Prostate gland (tissue), 2 donors: ENCODE results near the gene TMEM184C. TPM values are rescaled to one million over a fixed set of nuclear protein-coding genes. Genes with fewer than 3 reads are reported as not detected.

ENCODE experiments used
- DNase-seq: peaks from one replicate; pipeline ENCODE4 v3.0.0-alpha.2; 2019; ENCODE audit warnings: low spot score
- H3K27ac ChIP-seq, 2 donors: fragments of 200-600 bp; sonication (generic); 2 replicates each; pipeline ENCODE4 v1.5.1; 2017 to 2019
- H3K27me3 ChIP-seq: fragments of 200-600 bp; sonication (generic); replicated peaks from 2 replicates; pipeline ENCODE4 v1.5.1; 2019; ENCODE audit not compliant: insufficient read depth
- H3K36me3 ChIP-seq, 2 donors: fragments of 200-600 bp; sonication (generic); 1 replicate in 1 of 2; 2 replicates in 1 of 2; pipeline versions ENCODE4 v1.5.1 to v1.8.1; 2017 to 2019
- H3K4me1 ChIP-seq: fragments of 200-600 bp; sonication (generic); replicated peaks from 2 replicates; pipeline ENCODE4 v1.5.1; 2019
- H3K4me3 ChIP-seq, 2 donors: fragments of 200-600 bp; sonication (generic); 2 replicates each; pipeline ENCODE4 v1.5.1; 2017 to 2019
- H3K9me3 ChIP-seq: fragments of 200-600 bp; sonication (generic); 2 replicates; pipeline ENCODE4 v1.5.1; 2017
- CTCF ChIP-seq, 4 experiments: fragments of 200-600 bp in 2 of 4; fragments of 450-650 bp in 2 of 4; sonication (generic) in 2 of 4; IDR thresholded peaks; 1 replicate in 3 of 4; 2 replicates in 1 of 4; pipeline ENCODE4 v1.5.1; 2016 to 2019; ENCODE audit warnings: antibody characterized with exemption in 4 of 4, mild to moderate bottlenecking in 2 of 4, moderate library complexity in 2 of 4
- POLR2A ChIP-seq: fragments of 450-650 bp; IDR thresholded peaks from one replicate; pipeline ENCODE4 v1.6.1; 2016; ENCODE audit warnings: antibody characterized with exemption, mild to moderate bottlenecking
- POLR2AphosphoS5 ChIP-seq: sonication (generic); formaldehyde crosslinking; IDR thresholded peaks from one replicate; pipeline ENCODE4 v1.6.1; 2017; ENCODE audit warnings: antibody characterized with exemption
- WGBS: methylation state at CpG from one replicate; pipeline ENCODE4 v1.1.5; 2018; 5-methylcytosine and 5-hydroxymethylcytosine counted together
- intact Hi-C: fragments of 100-400 bp; cut with DNase I; formaldehyde crosslinking; loops from one replicate; pipeline ENCODE4 v1.14.2; 2022
- total RNA-seq, 2 donors: library from RNA; depleted of rRNA; stranded (reverse); fragments of >200 nt; gene quantifications; one replicate each; pipeline ENCODE4 v1.1.0, GENCODE V29; 2016

Gene TMEM184C
- total RNA-seq, 2 donors from 2014 or later = 34.7 to 48.0 TPM

- Histone ChIP-seq H3K27ac (no peak overlapping the region), H3K27me3 (no peaks in the 10 kb centered on the region), H3K9me3 (no peaks in the 10 kb centered on the region), H3K36me3 (no peaks in the 10 kb centered on the region), H3K4me1 (no peaks in the 10 kb centered on the region), H3K4me3 (no peak overlapping the region)
- TF ChIP-seq POLR2A (no peak), POLR2AphosphoS5 (no peak), CTCF (IDR thresholded peaks at IDR 0.05) (no peak)
- DNase-seq = no peak
- 78% methylated on average over 1 of the region's 1 CpG for WGBS
- intact Hi-C loops = no loop called here
These were observed 33.3 kb upstream of the TMEM184C start for GRCh38 chr4:147583876-147584275.

- Histone ChIP-seq H3K9me3 (no peaks in the 10 kb centered on the region), H3K36me3 (no peaks in the 10 kb centered on the region), H3K27ac (no peak overlapping the region), H3K27me3 (no peaks in the 10 kb centered on the region), H3K4me1 (no peaks in the 10 kb centered on the region), H3K4me3 (no peak overlapping the region)
- no peak for DNase-seq
- WGBS = 56% methylated on average over 3 of the region's 3 CpGs
- intact Hi-C loops = loop anchor here (5.0 kb wide), 1 partner anchor 59 kb away; no protein-coding TSS in a partner anchor
- TF ChIP-seq POLR2AphosphoS5 = no peak
- no peak for TF ChIP-seq CTCF (IDR thresholded peaks at IDR 0.05)
- no peak for TF ChIP-seq POLR2A
These were observed 31.2 kb upstream of the TMEM184C start for GRCh38 chr4:147586032-147586431.

GRCh38 chr4:147586637-147587036, 30.6 kb upstream of the TMEM184C start:
- Histone ChIP-seq H3K4me1 (no peaks in the 10 kb centered on the region), H3K27ac (no peak overlapping the region), H3K36me3 (no peaks in the 10 kb centered on the region), H3K9me3 (no peaks in the 10 kb centered on the region), H3K27me3 (no peaks in the 10 kb centered on the region), H3K4me3 (no peak overlapping the region)
- 75% methylated on average over 4 of the region's 4 CpGs for WGBS
- DNase-seq = no peak
- TF ChIP-seq POLR2A (no peak), CTCF (IDR thresholded peaks at IDR 0.05) (no peak), POLR2AphosphoS5 (no peak)
- intact Hi-C loops = loop anchor here (5.0 kb wide), 1 partner anchor 59 kb away; no protein-coding TSS in a partner anchor

GRCh38 chr4:147587041-147587440, 30.2 kb upstream of the TMEM184C start:
- Histone ChIP-seq H3K27ac (no peak overlapping the region), H3K4me1 (no peaks in the 10 kb centered on the region)

More at GRCh38 chr4:147587041-147587440, 30.2 kb upstream of the TMEM184C start:
- no peaks in the 10 kb centered on the region for H3K36me3 ChIP-seq
- no peak overlapping the region for H3K4me3 ChIP-seq
- no peak for TF ChIP-seq CTCF (IDR thresholded peaks at IDR 0.05)
- no peak for TF ChIP-seq POLR2AphosphoS5
- no peak for TF ChIP-seq POLR2A
- DNase-seq = no peak
- 67% methylated on average over 3 of the region's 3 CpGs for whole genome bisulfite sequencing
- H3K27me3 ChIP-seq = no peaks in the 10 kb centered on the region
- no peaks in the 10 kb centered on the region for H3K9me3 ChIP-seq
- intact Hi-C loops = loop anchor here (5.0 kb wide), 1 partner anchor 60 kb away; no protein-coding TSS in a partner anchor
